Muscle of leg (tissue), 11 donors: ENCODE data around the gene USP21. TPM values are rescaled to one million over a fixed set of nuclear protein-coding genes. Genes with fewer than 3 reads are reported as not detected.

ENCODE experiments used
- DNase-seq: peaks from one replicate; pipeline ENCODE4 v3.0.0; 2013
- H3K27ac ChIP-seq: one replicate; pipeline ENCODE4 v1.5.1; 2013; ENCODE audit warnings: mild to moderate bottlenecking, low read length, control low read depth
- H3K27me3 ChIP-seq: one replicate; pipeline ENCODE4 v1.6.1; 2013; ENCODE audit warnings: low read length; ENCODE audit not compliant: control insufficient read depth, insufficient read depth
- H3K36me3 ChIP-seq: one replicate; pipeline ENCODE4 v1.6.1; 2013; ENCODE audit warnings: low read length; ENCODE audit not compliant: control insufficient read depth, insufficient read depth
- H3K4me1 ChIP-seq: one replicate; pipeline ENCODE4 v1.6.1; 2013; ENCODE audit warnings: low read length; ENCODE audit not compliant: control insufficient read depth, insufficient read depth
- H3K4me3 ChIP-seq: one replicate; pipeline ENCODE4 v1.5.1; 2013; ENCODE audit warnings: low read length, control low read depth
- H3K9me3 ChIP-seq: replicated peaks from 2 replicates; pipeline ENCODE4 v1.6.1; 2013; ENCODE audit warnings: low read depth, low read length; ENCODE audit not compliant: control insufficient read depth
- WGBS: methylation state at CpG from one replicate; pipeline ENCODE4 v1.1.5; 2013; ENCODE audit warnings: missing lambda C conversion rate; ENCODE audit not compliant: insufficient coverage; 5-methylcytosine and 5-hydroxymethylcytosine counted together
- polyA plus RNA-seq, 8 donors: library from polyadenylated mRNA; unstranded; fragments of 120-200 nt; gene quantifications; one replicate each; pipeline versions ENCODE4 v1.2.1 to v1.2.3, GENCODE V29; 2013; ENCODE audit warnings: inconsistent platforms in 1 of 8, low replicate concordance in 1 of 8; ENCODE audit not compliant: insufficient read length in 8 of 8, insufficient read depth in 1 of 8
- total RNA-seq: library from RNA; stranded (reverse); fragments of 120-200 nt; gene quantifications from one replicate; pipeline ENCODE4 v1.2.4, GENCODE V29; 2013

USP21 gene
- total and polyA plus RNA-seq, 9 donors = 10.4 to 36.2 (median 26.2) TPM

GRCh38 chr1:161177936-161178244 lies 18.6 kb downstream of the USP21 start:
- DNase-seq = no peak
- peaks cover 29% of the 10 kb centered on the region for H3K36me3 ChIP-seq
- no CpG with 5 or more reads among the region's 9 CpGs for WGBS
- H3K27ac ChIP-seq = peak overlapping the region; percentile 86
- peaks cover 22% of the 10 kb centered on the region for H3K4me1 ChIP-seq
- peak overlapping the region; percentile 96 for H3K4me3 ChIP-seq
- no peaks in the 10 kb centered on the region for H3K9me3 ChIP-seq
- no peaks in the 10 kb centered on the region for H3K27me3 ChIP-seq

GRCh38 chr1:161179698-161180097 lies 20.4 kb downstream of the USP21 start:
- 94% methylated on average over 2 of the region's 3 CpGs for WGBS
- Histone ChIP-seq H3K4me3 (no peak overlapping the region), H3K27ac (no peak overlapping the region), H3K9me3 (no peaks in the 10 kb centered on the region), H3K4me1 (peaks cover 16% of the 10 kb centered on the region), H3K27me3 (no peaks in the 10 kb centered on the region), H3K36me3 (peaks cover 15% of the 10 kb centered on the region)
- DNase-seq = no peak

- H3K4me1 ChIP-seq = peaks cover 23% of the 10 kb centered on the region
Measured at GRCh38 chr1:161180639-161181038, 21.3 kb downstream of the USP21 start.

GRCh38 chr1:161182214-161182613 lies 22.9 kb downstream of the USP21 start:
- DNase-seq = no peak
- H3K36me3 ChIP-seq = no peaks in the 10 kb centered on the region
- H3K4me3 ChIP-seq = no peak overlapping the region
- peaks cover 26% of the 10 kb centered on the region for H3K4me1 ChIP-seq
- H3K9me3 ChIP-seq = no peaks in the 10 kb centered on the region
- no peak overlapping the region for H3K27ac ChIP-seq
- WGBS = 100% methylated on average over 1 of the region's 1 CpG
- no peaks in the 10 kb centered on the region for H3K27me3 ChIP-seq

More at GRCh38 chr1:161180639-161181038, 21.3 kb downstream of the USP21 start:
- Histone ChIP-seq H3K9me3 (no peaks in the 10 kb centered on the region), H3K36me3 (peaks cover 6% of the 10 kb centered on the region), H3K4me3 (no peak overlapping the region), H3K27me3 (no peaks in the 10 kb centered on the region), H3K27ac (no peak overlapping the region)
- no peak for DNase-seq
- WGBS = 58% methylated on average over 1 of the region's 1 CpG

- H3K27ac ChIP-seq = peak overlapping the region; percentile 89
- no peaks in the 10 kb centered on the region for H3K9me3 ChIP-seq
- H3K27me3 ChIP-seq = no peaks in the 10 kb centered on the region
- 4% methylated on average over 3 of the region's 3 CpGs for WGBS
- peaks cover 26% of the 10 kb centered on the region for H3K4me1 ChIP-seq
- peak; percentile 95 for DNase-seq
- no peak overlapping the region for H3K4me3 ChIP-seq
- H3K36me3 ChIP-seq = no peaks in the 10 kb centered on the region
Measured at GRCh38 chr1:161185282-161185682, 26.0 kb downstream of the USP21 start.

- no CpG with 5 or more reads among the region's 2 CpGs for WGBS
- Histone ChIP-seq H3K4me1 (peaks cover 26% of the 10 kb centered on the region), H3K4me3 (no peak overlapping the region), H3K27me3 (no peaks in the 10 kb centered on the region), H3K36me3 (peaks cover under 1% of the 10 kb centered on the region), H3K27ac (peak overlapping the region; percentile 89), H3K9me3 (no peaks in the 10 kb centered on the region)
- DNase-seq = peak; percentile 70
Measured at GRCh38 chr1:161185732-161186311, 26.5 kb downstream of the USP21 start.

- Histone ChIP-seq H3K9me3 (no peaks in the 10 kb centered on the region), H3K27me3 (no peaks in the 10 kb centered on the region), H3K36me3 (peaks cover 13% of the 10 kb centered on the region), H3K27ac (no peak overlapping the region), H3K4me1 (peaks cover 28% of the 10 kb centered on the region), H3K4me3 (no peak overlapping the region)
- no CpG with 5 or more reads among the region's 3 CpGs for WGBS
- DNase-seq = no peak
Measured at GRCh38 chr1:161187311-161187710, 28.0 kb downstream of the USP21 start.

GRCh38 chr1:161188381-161188780 lies 29.1 kb downstream of the USP21 start:
- no peak overlapping the region for H3K4me3 ChIP-seq
- 50% methylated on average over 2 of the region's 6 CpGs for WGBS
- no peak overlapping the region for H3K27ac ChIP-seq
- H3K36me3 ChIP-seq = peaks cover 20% of the 10 kb centered on the region
- no peak for DNase-seq
- H3K9me3 ChIP-seq = no peaks in the 10 kb centered on the region
- peaks cover 35% of the 10 kb centered on the region for H3K4me1 ChIP-seq
- H3K27me3 ChIP-seq = no peaks in the 10 kb centered on the region

GRCh38 chr1:161189036-161189435 lies 29.7 kb downstream of the USP21 start:
- Histone ChIP-seq H3K4me1 (peaks cover 38% of the 10 kb centered on the region), H3K36me3 (peaks cover 22% of the 10 kb centered on the region), H3K27ac (no peak overlapping the region), H3K4me3 (no peak overlapping the region), H3K27me3 (no peaks in the 10 kb centered on the region), H3K9me3 (no peaks in the 10 kb centered on the region)
- no CpG with 5 or more reads among the region's 5 CpGs for WGBS
- DNase-seq = no peak

GRCh38 chr1:161190962-161191521 lies 31.7 kb downstream of the USP21 start:
- H3K9me3 ChIP-seq = no peaks in the 10 kb centered on the region
- peaks cover 38% of the 10 kb centered on the region for H3K36me3 ChIP-seq
- peaks cover 41% of the 10 kb centered on the region for H3K4me1 ChIP-seq
- H3K27me3 ChIP-seq = no peaks in the 10 kb centered on the region
- no peak overlapping the region for H3K27ac ChIP-seq
- DNase-seq = no peak
- WGBS = 52% methylated on average over 19 of the region's 22 CpGs
- H3K4me3 ChIP-seq = no peak overlapping the region

- H3K4me3 ChIP-seq = no peak overlapping the region
- H3K36me3 ChIP-seq = peaks cover 42% of the 10 kb centered on the region
- H3K9me3 ChIP-seq = no peaks in the 10 kb centered on the region
- no peaks in the 10 kb centered on the region for H3K27me3 ChIP-seq
- no peak overlapping the region for H3K27ac ChIP-seq
- 82% methylated on average over 6 of the region's 8 CpGs for WGBS
- peaks cover 41% of the 10 kb centered on the region for H3K4me1 ChIP-seq
- DNase-seq = no peak
Measured at GRCh38 chr1:161191971-161192370, 32.7 kb downstream of the USP21 start.
